Stimulated activated CD4-positive, alpha-beta T cell treated with anti-CD3 and anti-CD28 coated beads, TNF-alpha, amount 100 ng/mL, for 24 hours (primary cell): ENCODE measurements around the gene NRG3.

Source experiments
- DNase-seq, 3 experiments: peaks; one replicate each; pipeline ENCODE4 v3.0.0-alpha.2; 2020; ENCODE audit warnings: low read depth in 3 of 3

NRG3 gene

GRCh38 chr10:82565197-82565575 lies 690.2 kb downstream of the NRG3 start:
- no peak for DNase-seq

GRCh38 chr10:82572744-82573143 lies 697.8 kb downstream of the NRG3 start:
- no peak for DNase-seq

GRCh38 chr10:82574081-82574480 lies 699.1 kb downstream of the NRG3 start:
- DNase-seq: no peak

- DNase-seq: no peak
Observed at GRCh38 chr10:82575318-82575717, 700.3 kb downstream of the NRG3 start.

- DNase-seq: no peak
Observed at GRCh38 chr10:82576093-82576492, 701.1 kb downstream of the NRG3 start.

- DNase-seq: no peak
Observed at GRCh38 chr10:82581940-82582339, 706.9 kb downstream of the NRG3 start.

GRCh38 chr10:82591421-82591820 lies 716.4 kb downstream of the NRG3 start:
- DNase-seq: no peak

GRCh38 chr10:82597840-82598239 lies 722.8 kb downstream of the NRG3 start:
- no peak for DNase-seq

- DNase-seq: no peak
Observed at GRCh38 chr10:82609845-82610244, 734.9 kb downstream of the NRG3 start.

GRCh38 chr10:82618007-82618406 lies 743.0 kb downstream of the NRG3 start:
- DNase-seq: no peak

GRCh38 chr10:82621680-82622079 lies 746.7 kb downstream of the NRG3 start:
- no peak for DNase-seq

GRCh38 chr10:82622479-82622878 lies 747.5 kb downstream of the NRG3 start:
- no peak for DNase-seq

- DNase-seq: no peak
Observed at GRCh38 chr10:82625512-82626189, 750.7 kb downstream of the NRG3 start.

GRCh38 chr10:82628373-82628772 lies 753.4 kb downstream of the NRG3 start:
- no peak for DNase-seq

GRCh38 chr10:82643076-82643475 lies 768.1 kb downstream of the NRG3 start:
- DNase-seq: no peak

GRCh38 chr10:82643601-82644000 lies 768.6 kb downstream of the NRG3 start:
- DNase-seq: no peak

- no peak for DNase-seq
Observed at GRCh38 chr10:82645221-82645620, 770.2 kb downstream of the NRG3 start.

GRCh38 chr10:82653244-82654155 lies 778.5 kb downstream of the NRG3 start:
- DNase-seq: no peak

GRCh38 chr10:82660205-82660604 lies 785.2 kb downstream of the NRG3 start:
- DNase-seq: no peak

- no peak for DNase-seq
Observed at GRCh38 chr10:82660986-82661385, 786.0 kb downstream of the NRG3 start.

GRCh38 chr10:82661701-82662100 lies 786.7 kb downstream of the NRG3 start:
- DNase-seq: no peak

- DNase-seq: no peak
Observed at GRCh38 chr10:82668221-82668895, 793.4 kb downstream of the NRG3 start.

GRCh38 chr10:82674036-82674435 lies 799.0 kb downstream of the NRG3 start:
- no peak for DNase-seq
